BLaER1 (cell line): ENCODE results near the gene WIPF3.

Experiments
- H3K27ac ChIP-seq: shearing (Covaris generic); formaldehyde crosslinking; 2 replicates; pipeline ENCODE4 v1.8.1; 2022
- H3K27me3 ChIP-seq: shearing (Covaris generic); formaldehyde crosslinking; 2 replicates; pipeline ENCODE4 v1.8.1; 2022
- H3K36me3 ChIP-seq: shearing (Covaris generic); formaldehyde crosslinking; 2 replicates; pipeline ENCODE4 v1.8.1; 2022
- H3K4me1 ChIP-seq: shearing (Covaris generic); formaldehyde crosslinking; 2 replicates; pipeline ENCODE4 v1.8.1; 2022
- H3K4me2 ChIP-seq: shearing (Covaris generic); formaldehyde crosslinking; 2 replicates; pipeline ENCODE4 v1.8.1; 2022
- H3K4me3 ChIP-seq: shearing (Covaris generic); formaldehyde crosslinking; 2 replicates; pipeline ENCODE4 v1.8.1; 2022
- H3K9ac ChIP-seq: shearing (Covaris generic); formaldehyde crosslinking; 2 replicates; pipeline ENCODE4 v1.8.1; 2022
- H3K9me3 ChIP-seq: shearing (Covaris generic); formaldehyde crosslinking; 2 replicates; pipeline ENCODE4 v1.8.1; 2022
- H4K20me1 ChIP-seq: shearing (Covaris generic); formaldehyde crosslinking; 2 replicates; pipeline ENCODE4 v1.8.1; 2022
- Cebpa-rat ChIP-seq: shearing (Covaris generic); IDR thresholded peaks from 2 replicates; pipeline ENCODE4 v1.8.1; 2022

Gene WIPF3

GRCh38 chr7:29825775-29826529 lies 19.6 kb downstream of the WIPF3 start:
- no peak overlapping the region for H3K4me3 ChIP-seq
- H3K4me2 ChIP-seq: no peak overlapping the region
- H3K27me3 ChIP-seq: no peaks in the 10 kb centered on the region

GRCh38 chr7:29826530-29826822 lies 20.2 kb downstream of the WIPF3 start:
- H3K27ac ChIP-seq: no peak overlapping the region

More at GRCh38 chr7:29825775-29826529, 19.6 kb downstream of the WIPF3 start:
- Histone ChIP-seq H3K36me3 (no peaks in the 10 kb centered on the region), H3K9me3 (no peaks in the 10 kb centered on the region), H4K20me1 (no peaks in the 10 kb centered on the region), H3K9ac (no peak overlapping the region), H3K4me1 (no peaks in the 10 kb centered on the region), H3K27ac (no peak overlapping the region)
- TF ChIP-seq Cebpa-rat: no peak

GRCh38 chr7:29826904-29827303 lies 20.6 kb downstream of the WIPF3 start:
- Histone ChIP-seq H3K4me3 (no peak overlapping the region), H3K4me2 (no peak overlapping the region), H3K4me1 (no peaks in the 10 kb centered on the region), H3K9me3 (peaks cover 4% of the 10 kb centered on the region), H3K9ac (no peak overlapping the region), H4K20me1 (no peaks in the 10 kb centered on the region), H3K27me3 (no peaks in the 10 kb centered on the region), H3K36me3 (no peaks in the 10 kb centered on the region), H3K27ac (no peak overlapping the region)
- TF ChIP-seq Cebpa-rat: no peak

More at GRCh38 chr7:29826530-29826822, 20.2 kb downstream of the WIPF3 start:
- no peak for TF ChIP-seq Cebpa-rat
- Histone ChIP-seq H3K9me3 (peaks cover under 1% of the 10 kb centered on the region), H3K4me1 (no peaks in the 10 kb centered on the region), H4K20me1 (no peaks in the 10 kb centered on the region), H3K27me3 (no peaks in the 10 kb centered on the region), H3K4me2 (no peak overlapping the region), H3K9ac (no peak overlapping the region), H3K36me3 (no peaks in the 10 kb centered on the region), H3K4me3 (no peak overlapping the region)

GRCh38 chr7:29831705-29832104 lies 25.4 kb downstream of the WIPF3 start:
- TF ChIP-seq Cebpa-rat: no peak
- Histone ChIP-seq H3K9ac (no peak overlapping the region), H3K27ac (no peak overlapping the region), H4K20me1 (no peaks in the 10 kb centered on the region), H3K4me1 (no peaks in the 10 kb centered on the region), H3K27me3 (no peaks in the 10 kb centered on the region), H3K36me3 (no peaks in the 10 kb centered on the region), H3K4me2 (no peak overlapping the region), H3K4me3 (no peak overlapping the region), H3K9me3 (peaks cover 4% of the 10 kb centered on the region)

GRCh38 chr7:29833929-29834328 lies 27.6 kb downstream of the WIPF3 start:
- no peaks in the 10 kb centered on the region for H4K20me1 ChIP-seq
- H3K4me2 ChIP-seq: no peak overlapping the region
- no peak for TF ChIP-seq Cebpa-rat
- H3K4me3 ChIP-seq: no peak overlapping the region
- H3K27me3 ChIP-seq: no peaks in the 10 kb centered on the region
- H3K36me3 ChIP-seq: no peaks in the 10 kb centered on the region
- H3K9me3 ChIP-seq: peaks cover 4% of the 10 kb centered on the region
- no peaks in the 10 kb centered on the region for H3K4me1 ChIP-seq
- no peak overlapping the region for H3K9ac ChIP-seq
- no peak overlapping the region for H3K27ac ChIP-seq

- no peak overlapping the region for H3K27ac ChIP-seq
- no peaks in the 10 kb centered on the region for H4K20me1 ChIP-seq
- H3K9me3 ChIP-seq: peaks cover 4% of the 10 kb centered on the region
- H3K9ac ChIP-seq: no peak overlapping the region
- no peak overlapping the region for H3K4me2 ChIP-seq
- H3K4me1 ChIP-seq: no peaks in the 10 kb centered on the region
- no peaks in the 10 kb centered on the region for H3K36me3 ChIP-seq
- TF ChIP-seq Cebpa-rat: no peak
- no peak overlapping the region for H3K4me3 ChIP-seq
- no peaks in the 10 kb centered on the region for H3K27me3 ChIP-seq
These were observed 29.4 kb downstream of the WIPF3 start for GRCh38 chr7:29835718-29836117.

GRCh38 chr7:29839302-29839701 lies 33.0 kb downstream of the WIPF3 start:
- Histone ChIP-seq H3K9ac (no peak overlapping the region), H4K20me1 (no peaks in the 10 kb centered on the region), H3K36me3 (no peaks in the 10 kb centered on the region), H3K4me3 (no peak overlapping the region), H3K9me3 (no peaks in the 10 kb centered on the region), H3K4me2 (no peak overlapping the region), H3K27me3 (no peaks in the 10 kb centered on the region), H3K4me1 (no peaks in the 10 kb centered on the region), H3K27ac (no peak overlapping the region)
- TF ChIP-seq Cebpa-rat: no peak

- Histone ChIP-seq H3K9ac (no peak overlapping the region), H3K27me3 (no peaks in the 10 kb centered on the region), H3K4me3 (no peak overlapping the region), H3K4me2 (no peak overlapping the region), H3K27ac (no peak overlapping the region), H4K20me1 (no peaks in the 10 kb centered on the region), H3K36me3 (no peaks in the 10 kb centered on the region), H3K9me3 (no peaks in the 10 kb centered on the region), H3K4me1 (no peaks in the 10 kb centered on the region)
- no peak for TF ChIP-seq Cebpa-rat
These were observed 33.6 kb downstream of the WIPF3 start for GRCh38 chr7:29839921-29840320.

GRCh38 chr7:29840701-29841100 lies 34.4 kb downstream of the WIPF3 start:
- H3K4me2 ChIP-seq: no peak overlapping the region
- no peaks in the 10 kb centered on the region for H3K9me3 ChIP-seq
- H3K27ac ChIP-seq: no peak overlapping the region
- no peak for TF ChIP-seq Cebpa-rat
- H3K36me3 ChIP-seq: no peaks in the 10 kb centered on the region
- H3K9ac ChIP-seq: no peak overlapping the region
- H3K4me3 ChIP-seq: no peak overlapping the region
- H4K20me1 ChIP-seq: no peaks in the 10 kb centered on the region
- H3K4me1 ChIP-seq: no peaks in the 10 kb centered on the region
- H3K27me3 ChIP-seq: no peaks in the 10 kb centered on the region

GRCh38 chr7:29841926-29842701 lies 35.8 kb downstream of the WIPF3 start:
- Histone ChIP-seq H3K27ac (no peak overlapping the region), H3K4me2 (no peak overlapping the region), H3K4me1 (no peaks in the 10 kb centered on the region), H3K9me3 (no peaks in the 10 kb centered on the region), H3K36me3 (no peaks in the 10 kb centered on the region), H3K27me3 (no peaks in the 10 kb centered on the region), H3K4me3 (no peak overlapping the region), H4K20me1 (no peaks in the 10 kb centered on the region), H3K9ac (no peak overlapping the region)
- TF ChIP-seq Cebpa-rat: no peak
